GM12873 (cell line): Measurements from ENCODE around the gene PAX5.

Source experiments
- CTCF ChIP-seq: IDR thresholded peaks from 2 replicates; pipeline ENCODE4 v1.5.1; 2012; ENCODE audit warnings: low read depth, mild to moderate bottlenecking, moderate library complexity, low read length, control low read depth; ENCODE audit not compliant: insufficient read depth; ENCODE audit errors: missing control alignments

PAX5 gene

DNA sequence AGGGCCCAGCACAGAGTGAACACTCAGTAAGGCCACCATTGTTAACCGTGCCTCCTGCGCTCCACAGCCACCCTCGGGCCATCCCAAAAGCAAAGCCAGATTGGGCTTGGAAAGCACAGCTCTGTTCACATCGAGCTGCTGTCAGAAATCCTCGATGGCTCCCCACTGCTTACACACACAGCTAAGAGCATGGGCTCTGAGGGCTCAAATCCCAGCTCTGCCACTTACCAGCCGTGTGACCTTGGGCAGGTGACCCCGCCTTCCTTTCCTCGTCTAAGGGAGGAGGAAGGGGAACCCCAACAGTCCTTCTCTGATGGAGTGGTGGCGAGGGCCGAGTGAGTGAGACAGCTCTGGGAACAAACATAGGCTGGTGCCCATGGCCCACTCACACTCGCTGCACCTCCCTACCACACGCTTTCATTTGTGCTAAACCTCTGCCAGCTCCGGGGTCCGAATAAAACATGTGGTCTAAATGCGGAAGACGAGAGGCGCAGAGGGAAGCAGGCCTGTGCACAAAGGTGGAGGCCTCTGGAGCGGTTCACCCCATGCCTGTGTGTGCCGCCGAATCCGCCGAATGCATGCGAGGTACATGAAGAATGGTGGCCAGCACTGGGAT lies 139.3 kb downstream of the PAX5 start:
- TF ChIP-seq CTCF = no peak

DNA sequence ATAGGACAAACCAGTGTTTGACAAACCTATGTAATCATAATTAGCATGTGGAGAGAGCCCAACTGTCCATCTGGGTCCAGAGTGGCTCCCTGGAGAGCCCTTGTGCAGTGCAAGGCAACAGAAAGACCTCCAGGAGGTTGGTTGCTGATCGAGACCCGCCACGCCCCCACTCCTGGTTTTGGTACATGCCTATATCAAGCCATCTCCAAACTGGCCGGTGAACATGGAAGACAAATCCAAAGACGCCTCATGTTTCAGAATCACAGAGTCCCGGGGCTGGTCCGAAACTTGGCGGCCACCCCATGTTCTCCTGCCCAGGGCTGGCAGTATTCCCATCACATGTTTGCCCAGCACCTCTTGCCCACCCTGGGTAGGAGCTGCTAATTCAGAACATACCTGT lies 140.2 kb downstream of the PAX5 start:
- no peak for TF ChIP-seq CTCF

DNA sequence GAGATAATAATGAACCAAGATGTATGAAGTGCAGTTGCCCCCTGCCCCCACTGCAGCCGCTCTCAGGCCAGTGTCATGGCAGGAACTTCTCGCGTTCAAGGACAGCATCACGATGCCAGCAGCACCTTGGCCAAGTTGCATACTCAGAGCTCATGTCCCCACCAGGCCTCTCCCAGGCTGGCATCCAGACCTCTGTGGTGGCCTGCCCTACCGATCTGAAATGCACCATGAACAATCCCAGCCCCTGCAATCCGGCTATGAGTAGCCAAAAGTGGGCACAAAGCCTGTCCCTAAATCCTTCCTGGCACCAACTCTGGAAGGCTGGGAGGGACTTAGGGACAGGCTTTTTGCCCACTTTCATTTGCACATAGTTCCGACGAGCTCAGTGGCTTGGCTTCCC lies 140.9 kb downstream of the PAX5 start:
- TF ChIP-seq CTCF = no peak

DNA sequence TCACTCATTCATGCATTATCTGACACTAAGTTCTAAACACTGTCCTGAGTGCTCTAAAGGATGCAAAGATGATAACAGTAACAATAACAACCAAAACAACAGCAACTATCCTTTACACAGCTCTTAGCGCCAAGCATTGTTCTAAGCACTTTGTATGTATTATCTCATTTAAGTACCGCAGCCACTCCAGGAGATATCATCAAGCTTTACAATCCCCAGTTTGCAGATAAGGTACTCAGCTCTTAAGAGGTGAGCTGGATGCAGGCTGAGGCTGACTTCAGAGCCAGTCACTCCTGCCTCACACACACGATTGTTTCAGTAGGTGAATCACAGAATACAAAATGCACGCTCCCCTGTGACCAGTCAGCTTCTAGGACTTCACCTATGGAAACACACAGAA lies 141.8 kb downstream of the PAX5 start:
- TF ChIP-seq CTCF = no peak

DNA sequence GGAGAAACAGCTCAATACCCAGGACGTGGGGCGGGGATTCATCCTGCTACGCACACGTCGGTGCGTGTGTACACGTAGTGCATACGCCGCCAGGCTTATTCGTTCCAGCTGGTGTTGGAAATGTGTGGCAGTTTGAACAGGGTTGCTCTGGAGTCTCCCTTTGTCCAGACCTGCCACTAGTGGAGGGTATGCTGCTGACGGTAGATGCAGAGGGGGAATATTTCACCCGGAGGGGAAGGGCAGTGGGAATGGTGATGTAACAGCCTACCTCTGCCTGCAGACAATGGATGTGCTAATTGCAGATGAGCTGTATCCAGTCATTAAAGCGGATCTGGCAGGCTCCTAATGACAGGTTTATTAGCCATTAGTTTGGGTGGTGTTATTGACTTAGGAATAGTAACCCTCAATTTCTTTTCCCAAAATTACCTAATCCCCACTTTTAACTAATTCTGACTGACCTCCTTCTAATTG lies 142.7 kb downstream of the PAX5 start:
- TF ChIP-seq CTCF = no peak

DNA sequence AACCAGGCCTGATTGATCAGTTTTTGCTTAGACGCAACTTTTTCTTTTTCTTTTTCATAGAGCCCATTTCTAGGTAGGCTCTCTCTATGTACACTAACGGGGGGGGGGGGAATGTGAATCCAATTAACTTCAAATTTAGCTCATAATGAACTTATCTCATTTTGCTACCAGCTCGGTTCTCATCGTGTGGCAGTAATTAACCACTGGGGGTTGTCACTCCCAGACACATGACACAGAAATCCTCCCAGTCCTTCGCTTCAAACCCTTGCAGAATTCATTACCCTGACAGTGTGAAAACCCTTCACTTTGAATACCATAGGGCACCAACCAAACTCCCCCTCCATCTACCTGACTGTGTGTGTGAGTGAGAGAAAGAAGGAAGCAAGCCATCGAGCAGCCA lies 144.2 kb downstream of the PAX5 start:
- TF ChIP-seq CTCF = no peak

DNA sequence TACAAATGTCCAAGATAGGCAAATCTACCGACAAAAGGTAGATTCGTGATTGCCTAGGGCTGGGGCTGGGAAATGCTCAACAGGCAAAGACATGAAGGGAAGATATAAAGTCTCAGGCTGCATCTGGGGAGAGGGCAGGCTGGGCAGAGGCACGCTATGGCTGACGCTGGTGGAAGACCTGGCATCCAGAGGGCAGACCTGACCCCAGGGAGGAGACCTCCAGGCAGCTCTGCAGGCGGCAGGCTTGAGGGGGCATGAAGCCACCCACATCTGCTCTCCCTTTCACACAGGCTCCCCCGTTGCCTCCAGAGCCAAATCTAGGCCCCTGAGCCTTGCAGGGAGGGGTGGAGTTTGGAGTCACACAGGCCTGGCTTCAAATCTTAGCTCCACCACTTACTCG lies 145.5 kb downstream of the PAX5 start:
- TF ChIP-seq CTCF = no peak
